HepG2 (cell line): Measurements from ENCODE around the gene TNS1. TPM values are rescaled to one million over a fixed set of nuclear protein-coding genes. Genes with fewer than 3 reads are reported as not detected.

Experiments
- ATAC-seq: fragments of 200-7000 bp; cut with Tn5 transposase; 3 replicates; pipeline ENCODE4 v1.9.1; 2020; ENCODE audit warnings: mild to moderate bottlenecking, moderate library complexity
- BruUV-seq: library from RNA; stranded (reverse); fragments of 400-500 nt; replicated peaks from 2 replicates; lab custom pipeline; 2021; lab: Mats Ljungman, UMichigan
- CTCF ChIA-PET: fragments of 300-600 bp; formaldehyde crosslinking; extraction: SDS; loops from one replicate; lab custom pipeline; 2021; ENCODE audit warnings: low total read pairs, inconsistent platforms, low intra/inter-chr PET ratio; lab: Yijun Ruan, JAX
- POLR2A ChIA-PET: fragments of 350-600 bp; sonication (Branson Sonifier 250); formaldehyde crosslinking; loops from one replicate; lab custom pipeline; 2020; ENCODE audit warnings: antibody characterized with exemption, inconsistent platforms; lab: Yijun Ruan, JAX
- DNase-seq: peaks from one replicate; pipeline ENCODE4 v3.0.0-alpha.2; 2015; ENCODE audit warnings: low spot score
- FAIRE-seq: peaks from 3 replicates; lab custom pipeline; 2011; peaks lifted over from hg19 to GRCh38; lab: Jason Lieb, UNC
- H2AFZ ChIP-seq: one replicate; pipeline ENCODE4 v1.6.1; 2011; ENCODE audit warnings: low read length, inconsistent platforms
- H3K27ac ChIP-seq: fragments of 300-600 bp; 3 replicates; pipeline ENCODE4 v1.8.0; 2011; ENCODE audit warnings: mixed run types, mild to moderate bottlenecking, mixed read lengths, low read length, inconsistent platforms; ENCODE audit not compliant: insufficient read depth; ENCODE audit errors: extremely low read length
- H3K27me3 ChIP-seq, 2 experiments: fragments of 200-600 bp in 1 of 2; 2 replicates in 1 of 2; 3 replicates in 1 of 2; pipeline versions ENCODE4 v1.6.0 to v1.8.0; 2011; ENCODE audit warnings: low read length in 2 of 2, mild to moderate bottlenecking in 2 of 2, moderate library complexity in 2 of 2, inconsistent platforms in 1 of 2; ENCODE audit not compliant: insufficient read depth in 2 of 2, control insufficient read depth in 1 of 2
- H3K36me3 ChIP-seq, 2 experiments: fragments of 200-600 bp in 1 of 2; replicated peaks in 1 of 2; 2 replicates in 1 of 2; 3 replicates in 1 of 2; pipeline versions ENCODE4 v1.5.1 to v1.8.0; 2011; ENCODE audit warnings: low read length in 2 of 2, inconsistent platforms in 1 of 2; ENCODE audit not compliant: insufficient read depth in 2 of 2, control insufficient read depth in 1 of 2
- H3K4me1 ChIP-seq: 2 replicates; pipeline ENCODE4 v1.5.1; 2012; ENCODE audit warnings: low read length, inconsistent platforms; ENCODE audit not compliant: insufficient read depth
- H3K4me2 ChIP-seq: 2 replicates; pipeline ENCODE4 v1.6.0; 2011; ENCODE audit warnings: low read depth, low read length, inconsistent platforms
- H3K4me3 ChIP-seq, 3 experiments: fragments of 200-600 bp in 1 of 3; sonication (generic), shearing (Covaris generic) in 1 of 3; replicated peaks in 1 of 3; 2 replicates each; pipeline ENCODE4 v1.5.1; 2011 to 2016; ENCODE audit warnings: low read length in 3 of 3, inconsistent platforms in 2 of 3, low read depth in 2 of 3, mild to moderate bottlenecking in 2 of 3, control low read depth in 1 of 3, mixed read lengths in 1 of 3; ENCODE audit not compliant: insufficient read depth in 1 of 3
- H3K79me2 ChIP-seq: one replicate; pipeline ENCODE4 v1.6.1; 2011; ENCODE audit warnings: low read length, inconsistent platforms; ENCODE audit not compliant: insufficient read depth
- H3K9ac ChIP-seq: 2 replicates; pipeline ENCODE4 v1.6.0; 2011; ENCODE audit warnings: mild to moderate bottlenecking, low read depth, low read length, inconsistent platforms; ENCODE audit not compliant: insufficient read depth
- H3K9me3 ChIP-seq: 2 replicates; pipeline ENCODE4 v1.5.1; 2012; ENCODE audit warnings: mild to moderate bottlenecking, low read length
- H4K20me1 ChIP-seq: 2 replicates; pipeline ENCODE4 v1.6.0; 2011; ENCODE audit warnings: inconsistent platforms, mild to moderate bottlenecking, low read length, moderate library complexity; ENCODE audit not compliant: insufficient read depth
- ETV5 ChIP-seq: IDR thresholded peaks from 2 replicates; pipeline ENCODE4 v1.6.1; 2018; ENCODE audit warnings: missing biosample characterization, missing genetic modification reagents, inconsistent platforms, borderline replicate concordance
- LRRFIP1 ChIP-seq: sonication (generic); formaldehyde crosslinking; conservative IDR thresholded peaks from 2 replicates; pipeline ENCODE4 v1.4.0; 2020; ENCODE audit warnings: missing genetic modification reagents
- SRSF1 ChIP-seq: fragments of 200-400 bp; formaldehyde crosslinking; optimal IDR thresholded peaks from 2 replicates; pipeline ENCODE3; 2017; ENCODE audit warnings: mild to moderate bottlenecking, low read depth, low read length, moderate library complexity
- WGBS: methylation state at CpG from one replicate; pipeline ENCODE4 v1.1.6; 2017; ENCODE audit warnings: low lambda C conversion rate; 5-methylcytosine and 5-hydroxymethylcytosine counted together
- in situ Hi-C: cut with HindIII; loops from 2 replicates; pipeline ENCODE4 v1.10.0; 2017; ENCODE audit warnings: low pct_unique_long_range_greater_than_20kb; ENCODE audit not compliant: extremely low pct_ligation_motif_present
- intact Hi-C: fragments of 100-400 bp; cut with micrococcal nuclease; formaldehyde crosslinking; loops from one replicate; pipeline ENCODE4 v1.10.0; 2022; ENCODE audit not compliant: unreplicated experiment
- polyA plus RNA-seq, 8 experiments: library from polyadenylated mRNA; depleted of rRNA in 3 of 8; stranded (reverse) in 7 of 8; unstranded in 1 of 8; fragments of >200 nt; fragmentation: Illumina TruSeq in 4 of 8; extraction: Trizol in 4 of 8; gene quantifications; 2 replicates each; pipeline versions ENCODE4 v1.2.1 to v1.2.3, GENCODE V29; 2011 to 2016; ENCODE audit warnings: low read depth in 4 of 8, missing spikeins in 1 of 8, mixed read lengths in 1 of 8; ENCODE audit not compliant: insufficient read depth in 1 of 8
- total RNA-seq, 5 experiments: library from RNA; depleted of rRNA; stranded (reverse); fragments of >200 nt; fragmentation: Illumina TruSeq; extraction: Trizol; gene quantifications; 2 replicates each; pipeline ENCODE4 v1.2.3, GENCODE V29; 2016; ENCODE audit warnings: low read depth in 1 of 5
- TF ChIP-seq, protein P1 (sequence below): sonication (generic); formaldehyde crosslinking; IDR thresholded peaks from 2 replicates; pipeline ENCODE4 v1.8.1; 2023; ENCODE audit warnings: missing genetic modification reagents, inconsistent platforms, borderline replicate concordance
- TF ChIP-seq, protein P2 (sequence below): sonication (generic); formaldehyde crosslinking; IDR thresholded peaks from 2 replicates; pipeline ENCODE4 v1.4.0; 2020; ENCODE audit warnings: missing genetic modification reagents

Gene TNS1
- total and polyA plus RNA-seq, 2 of the 13 experiments (the other 11 are each of a cell fraction or from before 2014, with no cell fraction given) = 1.9 to 118 TPM

GRCh38 chr2:217998926-217999594 lies 3.7 kb downstream of the TNS1 start:
- Histone ChIP-seq H2AFZ (no peak overlapping the region), H3K9me3 (no peaks in the 10 kb centered on the region), H3K79me2 (no peaks in the 10 kb centered on the region), H3K36me3 (no peaks in the 10 kb centered on the region), H3K27ac (no peak overlapping the region)
- no TSS peak for BruUV-seq
- in situ Hi-C loops = no loop called here
- ATAC-seq = no peak
- TF ChIP-seq SRSF1 = no peak
- TF ChIP-seq, protein P1, sequence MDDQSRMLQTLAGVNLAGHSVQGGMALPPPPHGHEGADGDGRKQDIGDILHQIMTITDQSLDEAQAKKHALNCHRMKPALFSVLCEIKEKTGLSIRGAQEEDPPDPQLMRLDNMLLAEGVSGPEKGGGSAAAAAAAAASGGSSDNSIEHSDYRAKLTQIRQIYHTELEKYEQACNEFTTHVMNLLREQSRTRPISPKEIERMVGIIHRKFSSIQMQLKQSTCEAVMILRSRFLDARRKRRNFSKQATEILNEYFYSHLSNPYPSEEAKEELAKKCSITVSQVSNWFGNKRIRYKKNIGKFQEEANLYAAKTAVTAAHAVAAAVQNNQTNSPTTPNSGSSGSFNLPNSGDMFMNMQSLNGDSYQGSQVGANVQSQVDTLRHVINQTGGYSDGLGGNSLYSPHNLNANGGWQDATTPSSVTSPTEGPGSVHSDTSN (CRISPR knock-in tag) = no peak
- no peak for TF ChIP-seq LRRFIP1 (CRISPR knock-in tag)
- TF ChIP-seq ETV5 (CRISPR knock-in tag) = no peak
- TF ChIP-seq, protein P2, sequence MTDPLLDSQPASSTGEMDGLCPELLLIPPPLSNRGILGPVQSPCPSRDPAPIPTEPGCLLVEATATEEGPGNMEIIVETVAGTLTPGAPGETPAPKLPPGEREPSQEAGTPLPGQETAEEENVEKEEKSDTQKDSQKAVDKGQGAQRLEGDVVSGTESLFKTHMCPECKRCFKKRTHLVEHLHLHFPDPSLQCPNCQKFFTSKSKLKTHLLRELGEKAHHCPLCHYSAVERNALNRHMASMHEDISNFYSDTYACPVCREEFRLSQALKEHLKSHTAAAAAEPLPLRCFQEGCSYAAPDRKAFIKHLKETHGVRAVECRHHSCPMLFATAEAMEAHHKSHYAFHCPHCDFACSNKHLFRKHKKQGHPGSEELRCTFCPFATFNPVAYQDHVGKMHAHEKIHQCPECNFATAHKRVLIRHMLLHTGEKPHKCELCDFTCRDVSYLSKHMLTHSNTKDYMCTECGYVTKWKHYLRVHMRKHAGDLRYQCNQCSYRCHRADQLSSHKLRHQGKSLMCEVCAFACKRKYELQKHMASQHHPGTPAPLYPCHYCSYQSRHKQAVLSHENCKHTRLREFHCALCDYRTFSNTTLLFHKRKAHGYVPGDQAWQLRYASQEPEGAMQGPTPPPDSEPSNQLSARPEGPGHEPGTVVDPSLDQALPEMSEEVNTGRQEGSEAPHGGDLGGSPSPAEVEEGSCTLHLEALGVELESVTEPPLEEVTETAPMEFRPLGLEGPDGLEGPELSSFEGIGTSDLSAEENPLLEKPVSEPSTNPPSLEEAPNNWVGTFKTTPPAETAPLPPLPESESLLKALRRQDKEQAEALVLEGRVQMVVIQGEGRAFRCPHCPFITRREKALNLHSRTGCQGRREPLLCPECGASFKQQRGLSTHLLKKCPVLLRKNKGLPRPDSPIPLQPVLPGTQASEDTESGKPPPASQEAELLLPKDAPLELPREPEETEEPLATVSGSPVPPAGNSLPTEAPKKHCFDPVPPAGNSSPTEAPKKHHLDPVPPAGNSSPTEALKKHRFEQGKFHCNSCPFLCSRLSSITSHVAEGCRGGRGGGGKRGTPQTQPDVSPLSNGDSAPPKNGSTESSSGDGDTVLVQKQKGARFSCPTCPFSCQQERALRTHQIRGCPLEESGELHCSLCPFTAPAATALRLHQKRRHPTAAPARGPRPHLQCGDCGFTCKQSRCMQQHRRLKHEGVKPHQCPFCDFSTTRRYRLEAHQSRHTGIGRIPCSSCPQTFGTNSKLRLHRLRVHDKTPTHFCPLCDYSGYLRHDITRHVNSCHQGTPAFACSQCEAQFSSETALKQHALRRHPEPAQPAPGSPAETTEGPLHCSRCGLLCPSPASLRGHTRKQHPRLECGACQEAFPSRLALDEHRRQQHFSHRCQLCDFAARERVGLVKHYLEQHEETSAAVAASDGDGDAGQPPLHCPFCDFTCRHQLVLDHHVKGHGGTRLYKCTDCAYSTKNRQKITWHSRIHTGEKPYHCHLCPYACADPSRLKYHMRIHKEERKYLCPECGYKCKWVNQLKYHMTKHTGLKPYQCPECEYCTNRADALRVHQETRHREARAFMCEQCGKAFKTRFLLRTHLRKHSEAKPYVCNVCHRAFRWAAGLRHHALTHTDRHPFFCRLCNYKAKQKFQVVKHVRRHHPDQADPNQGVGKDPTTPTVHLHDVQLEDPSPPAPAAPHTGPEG (CRISPR knock-in tag) = no peak
- TF ChIP-seq, all 625 proteins: peak for 0
- FAIRE-seq (no peak), DNase-seq (no peak)
- intact Hi-C loops = no loop called here
- no peaks in the 10 kb centered on the region for H4K20me1 ChIP-seq
- POLR2A ChIA-PET = no interaction called here
- H3K4me1 ChIP-seq = peaks cover 20% of the 10 kb centered on the region
- no peak overlapping the region for H3K4me2 ChIP-seq
- CTCF ChIA-PET = no interaction called here
- H3K9ac ChIP-seq = no peak overlapping the region
- 9% methylated on average over 8 of the region's 10 CpGs for WGBS
- peaks cover 5 to 53% of the 10 kb centered on the region in 2 experiments; a peak in 4 of 5 replicates for H3K27me3 ChIP-seq
- no peak overlapping the region for H3K4me3 ChIP-seq
